SIG-M5 (cell line): ENCODE data around the gene UFSP1.
A peak's percentile ranks its signal among the peaks of the same experiment; 100 is the strongest.
"Not testable (repeated sequence)": the region's sequence is repeated elsewhere in the genome, so short reads cannot be mapped to it uniquely, and the experiment has no call there.

Source experiments
- DNase-seq: peaks from one replicate; lab custom pipeline; 2025; lab: John Stamatoyannopoulos, UW

UFSP1 gene

DNA sequence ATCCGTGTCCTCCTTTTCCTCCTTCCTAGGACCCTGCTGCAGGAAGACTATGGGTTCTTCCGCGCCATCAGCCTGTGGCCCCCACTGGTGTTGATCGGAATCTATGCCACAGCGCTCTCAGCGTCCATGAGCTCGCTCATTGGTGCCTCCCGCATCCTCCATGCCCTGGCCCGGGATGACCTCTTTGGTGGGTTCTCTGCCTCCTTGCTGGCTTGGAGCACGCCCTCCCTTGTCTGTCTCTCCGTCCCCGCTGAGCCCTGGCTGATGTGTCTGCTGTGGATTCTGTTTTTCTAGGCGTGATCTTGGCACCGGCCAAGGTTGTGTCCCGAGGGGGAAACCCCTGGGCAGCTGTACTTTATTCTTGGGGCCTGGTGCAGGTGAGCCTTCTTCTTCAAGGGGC is 29.7 kb downstream of the UFSP1 start:
- no peak for DNase-seq

GRCh38 chr7:100856871-100857282 is 32.6 kb downstream of the UFSP1 start:
- no peak for DNase-seq

DNA sequence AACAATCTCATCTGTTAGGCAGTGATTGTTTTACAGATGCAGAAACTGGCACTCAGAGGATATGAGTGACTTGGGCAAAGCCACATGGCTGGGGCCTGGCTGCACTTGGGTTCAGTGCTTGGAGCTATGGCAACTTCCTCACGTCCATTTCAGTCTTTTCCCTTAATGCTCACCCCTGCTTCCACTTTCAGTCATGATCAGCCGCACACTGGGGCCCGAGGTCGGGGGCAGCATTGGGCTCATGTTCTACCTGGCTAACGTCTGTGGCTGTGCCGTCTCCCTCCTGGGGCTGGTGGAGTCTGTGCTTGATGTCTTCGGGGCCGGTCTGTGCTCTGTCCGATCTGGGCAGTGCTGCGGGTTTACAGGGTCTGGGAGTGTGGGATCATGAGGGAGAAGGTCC is 34.0 kb downstream of the UFSP1 start:
- DNase-seq, result no peak

GRCh38 chr7:100854899-100855298 is 34.6 kb downstream of the UFSP1 start:
- not testable (repeated sequence) for DNase-seq

- DNase-seq, result no peak
Measured at GRCh38 chr7:100854146-100854895, 35.2 kb downstream of the UFSP1 start.

- peak; percentile 33 for DNase-seq
Measured at GRCh38 chr7:100852048-100852872, 37.3 kb downstream of the UFSP1 start, which contains the start of gene SLC12A9. TSS of gene SLC12A9 (plus strand) at chr7:100852713. CDS start at chr7:100854198, 1,485 bp downstream.

GRCh38 chr7:100847360-100847759 is 42.2 kb downstream of the UFSP1 start:
- no peak for DNase-seq

DNA sequence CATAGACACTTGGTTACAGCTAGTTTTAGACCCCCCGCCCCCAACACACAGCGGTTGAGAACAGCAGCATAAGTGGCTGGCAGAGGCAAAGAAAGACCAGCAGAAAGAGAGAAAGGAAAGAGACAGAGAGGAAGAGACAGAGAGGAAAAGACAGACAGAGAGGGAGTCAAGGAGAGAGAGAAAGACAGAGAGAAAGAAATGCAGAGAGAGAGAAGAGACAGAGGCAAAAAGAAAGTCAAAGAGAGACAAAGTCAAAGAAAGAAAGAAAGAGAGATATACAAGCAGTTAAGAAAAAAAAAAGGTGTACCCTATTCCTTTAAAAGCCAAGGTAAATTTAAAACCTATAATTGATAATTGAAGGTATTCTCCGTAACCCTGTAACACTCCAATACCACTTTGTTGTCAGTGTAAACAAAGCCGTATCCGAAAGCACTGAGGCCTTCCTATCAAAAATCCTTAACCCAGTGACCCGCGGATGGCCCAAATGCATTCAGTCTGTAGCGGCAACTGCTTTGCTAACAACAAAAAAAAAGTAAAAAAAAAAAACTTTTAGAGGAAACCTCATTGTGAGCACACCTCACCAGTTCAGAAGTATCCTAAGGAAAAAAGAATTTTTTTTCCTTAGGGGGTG is 48.9 kb downstream of the UFSP1 start:
- DNase-seq, result no peak

GRCh38 chr7:100839361-100839760 is 50.2 kb downstream of the UFSP1 start:
- DNase-seq, result no peak
